Globus pallidus (tissue), 1 donor: ENCODE measurements around the gene HSD17B14.
"Not testable (repeated sequence)": the region's sequence is repeated elsewhere in the genome, so short reads cannot be mapped to it uniquely, and the experiment has no call there.

Experiments
- DNase-seq: peaks from one replicate; pipeline ENCODE4 v3.0.0-alpha.2; 2015; ENCODE audit warnings: low spot score

HSD17B14 gene

DNA sequence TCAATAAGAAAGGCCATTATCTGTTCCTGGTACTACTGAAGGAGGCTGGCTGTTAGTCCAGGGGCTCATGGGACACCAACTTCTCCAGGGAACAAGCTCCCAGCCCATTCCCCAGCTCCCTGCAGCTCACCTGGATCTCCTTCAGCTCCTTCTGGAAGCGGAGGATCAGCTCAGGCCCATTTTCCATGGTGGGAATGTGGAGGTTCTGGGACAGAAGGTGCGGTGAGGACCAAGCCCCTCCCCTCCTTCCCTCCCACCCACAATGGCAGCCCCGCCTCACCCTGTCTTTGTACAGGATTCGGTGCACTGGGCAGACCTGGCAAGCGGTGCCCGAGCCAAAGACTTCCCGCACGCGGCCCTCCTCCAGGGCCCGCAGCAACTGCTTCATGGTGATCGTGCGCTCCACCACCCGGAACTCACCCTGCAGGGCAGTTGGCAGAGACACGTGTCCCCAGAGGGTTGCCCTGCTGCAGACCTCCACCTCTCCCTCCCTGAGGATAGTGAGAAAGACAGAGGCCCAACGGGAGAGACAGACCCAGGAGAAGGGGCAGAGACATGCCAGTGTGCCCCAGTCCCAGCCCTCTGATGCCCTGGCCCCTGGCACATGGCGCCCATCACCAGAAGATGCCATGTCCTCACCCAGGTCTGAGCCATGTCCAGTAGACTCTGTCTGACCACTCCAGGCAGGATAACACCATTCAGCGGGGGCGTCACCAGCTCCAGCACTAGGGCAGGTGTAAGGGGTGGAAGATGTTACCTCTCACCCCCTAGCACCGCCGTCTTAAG, 39.8 kb downstream of the HSD17B14 start:
- DNase-seq: no peak

DNA sequence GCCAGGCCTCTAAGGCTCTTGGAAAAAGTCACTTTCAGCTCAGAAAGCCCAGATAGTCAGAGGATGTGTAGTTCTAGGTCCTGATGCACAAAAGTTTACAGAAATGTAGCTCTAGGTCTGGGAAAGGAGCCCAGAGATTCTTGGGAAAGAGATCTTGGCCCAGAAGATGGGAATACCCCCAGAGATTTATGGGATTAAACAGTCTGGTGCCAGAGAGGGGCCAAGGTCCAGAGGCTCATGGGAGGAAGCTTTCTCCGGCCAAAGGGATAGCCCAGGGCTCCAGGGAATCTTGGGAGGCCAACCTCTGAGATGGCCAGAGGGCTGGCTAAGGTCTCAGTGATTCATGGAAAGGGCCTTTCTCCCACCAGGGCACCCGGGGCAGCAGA, 40.6 kb downstream of the HSD17B14 start:
- DNase-seq: no peak

DNA sequence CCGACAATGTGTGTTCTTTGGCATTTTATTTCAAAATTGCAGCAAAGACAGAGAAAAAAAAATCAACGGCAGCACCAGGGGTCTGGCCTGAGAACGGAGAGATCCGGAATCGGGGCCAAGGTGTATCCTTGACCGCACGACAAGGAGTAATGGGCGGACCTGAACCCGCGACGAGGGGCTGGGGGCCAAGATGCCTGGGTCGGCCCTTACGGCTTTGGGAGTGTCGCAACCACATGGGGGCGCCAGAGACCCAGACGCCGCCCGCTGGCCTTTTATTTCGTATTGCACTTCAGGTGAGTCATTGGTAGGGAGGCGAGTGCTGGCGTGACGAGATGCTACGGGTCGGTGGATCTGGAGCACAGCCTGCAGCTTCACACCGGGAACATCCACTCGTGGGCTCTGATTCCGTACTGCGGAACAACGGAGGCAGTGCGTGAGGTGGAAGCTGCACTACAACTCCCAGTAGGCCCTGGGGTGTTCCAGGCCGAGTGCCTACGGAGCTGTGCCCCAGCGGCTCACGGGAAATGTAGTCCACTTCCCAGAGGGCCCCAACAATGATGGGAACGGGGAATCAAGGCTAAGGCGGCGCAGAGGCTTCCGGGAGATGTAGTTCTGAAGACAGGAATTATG, 41.1 kb downstream of the HSD17B14 start:
- peak; percentile 94 for DNase-seq

DNA sequence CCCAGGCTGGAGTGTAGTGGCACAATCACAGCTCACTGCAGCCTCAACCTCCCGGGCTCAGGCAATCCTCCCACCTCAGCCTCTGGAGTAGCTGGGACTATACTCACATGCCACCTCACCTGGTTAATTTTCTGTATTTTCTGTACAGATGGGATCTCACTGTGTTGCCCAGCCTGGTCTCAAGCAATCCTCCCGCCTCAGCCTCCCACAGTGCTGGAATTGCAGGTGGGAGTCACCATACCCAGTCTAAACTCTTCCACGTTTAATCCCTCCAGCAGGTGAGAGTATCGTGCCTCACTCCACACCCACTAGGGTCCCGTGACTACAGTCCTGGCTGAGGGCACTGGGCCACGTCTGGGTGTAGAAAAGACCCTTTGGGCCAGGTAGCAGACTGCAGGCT, 42.0 kb downstream of the HSD17B14 start:
- DNase-seq: no peak

DNA sequence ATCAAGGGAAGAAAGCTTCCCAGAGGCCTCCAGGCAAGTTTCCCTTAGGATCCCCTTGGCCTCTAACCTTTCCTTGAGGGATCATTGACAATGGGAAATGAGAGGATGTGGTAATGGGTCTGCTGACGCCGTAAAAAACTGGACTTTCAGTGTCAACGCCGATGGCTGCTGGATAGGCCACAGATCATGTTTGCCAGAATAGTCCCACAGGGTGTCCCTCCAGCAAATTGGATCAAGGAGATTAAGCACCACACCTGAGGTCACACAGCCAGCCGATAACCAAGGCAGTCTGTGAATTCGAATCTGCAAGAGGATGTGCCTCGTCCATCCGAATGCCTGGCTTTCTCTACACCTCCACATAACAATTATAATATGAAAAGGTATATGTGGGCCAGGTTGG, 43.0 kb downstream of the HSD17B14 start:
- DNase-seq: no peak

DNA sequence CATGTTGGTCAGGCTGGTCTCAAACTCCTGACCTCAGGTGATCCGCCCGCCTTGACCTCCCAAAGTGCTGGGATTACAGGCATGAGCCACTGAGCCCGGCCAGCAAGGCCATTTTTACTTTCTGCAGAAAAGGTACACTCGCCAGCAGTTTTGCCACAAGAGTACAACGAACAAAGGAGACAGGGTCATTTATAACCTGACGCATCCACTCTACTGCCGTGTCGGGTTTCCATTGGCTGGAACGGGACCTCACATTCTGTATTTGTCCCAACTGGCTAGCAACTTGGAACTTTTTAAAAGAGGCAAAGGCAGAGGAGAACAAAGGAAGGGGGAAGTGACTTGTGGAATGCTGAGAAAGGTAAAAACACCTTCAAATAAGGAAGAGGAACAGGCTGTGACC, 49.0 kb downstream of the HSD17B14 start:
- DNase-seq: not testable (repeated sequence)

DNA sequence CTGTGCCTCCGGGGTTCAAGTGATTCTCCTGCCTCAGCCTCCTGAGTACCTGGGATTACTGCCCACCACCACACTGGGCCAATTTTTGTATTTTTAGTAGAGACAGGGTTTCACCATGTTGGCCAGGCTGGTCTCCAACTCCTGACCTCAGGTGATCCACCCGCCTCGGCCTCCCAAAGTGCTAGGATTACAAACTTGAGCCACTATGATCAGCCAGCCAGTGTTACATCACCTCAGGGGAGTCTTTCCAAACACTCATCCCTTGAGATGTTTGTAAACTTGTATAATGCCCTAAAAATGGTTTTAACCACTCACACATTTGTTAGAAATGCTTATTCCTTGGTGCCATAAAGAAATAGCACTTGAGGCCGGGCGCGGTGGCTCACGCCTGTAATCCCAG, 49.9 kb downstream of the HSD17B14 start:
- DNase-seq: not testable (repeated sequence)

DNA sequence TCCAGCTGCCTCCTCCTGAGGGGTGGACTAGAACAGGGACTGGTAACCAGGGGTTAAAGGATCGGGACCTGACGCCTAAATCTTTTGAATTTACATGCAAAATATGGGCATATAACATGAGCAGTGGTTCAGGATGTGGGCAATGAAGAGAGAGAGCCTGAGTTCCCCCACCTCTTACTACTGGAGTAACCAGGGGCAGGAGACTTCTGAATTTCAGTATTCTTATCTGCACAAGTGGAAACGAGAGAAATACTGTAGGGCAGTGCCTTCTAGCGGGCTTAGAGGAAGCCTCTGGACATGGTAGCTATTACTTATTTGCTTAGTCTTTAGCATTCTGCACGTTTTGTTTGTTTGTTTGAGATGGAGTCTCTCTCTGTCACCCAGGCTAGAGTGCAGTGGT, 51.8 kb downstream of the HSD17B14 start:
- no peak for DNase-seq

DNA sequence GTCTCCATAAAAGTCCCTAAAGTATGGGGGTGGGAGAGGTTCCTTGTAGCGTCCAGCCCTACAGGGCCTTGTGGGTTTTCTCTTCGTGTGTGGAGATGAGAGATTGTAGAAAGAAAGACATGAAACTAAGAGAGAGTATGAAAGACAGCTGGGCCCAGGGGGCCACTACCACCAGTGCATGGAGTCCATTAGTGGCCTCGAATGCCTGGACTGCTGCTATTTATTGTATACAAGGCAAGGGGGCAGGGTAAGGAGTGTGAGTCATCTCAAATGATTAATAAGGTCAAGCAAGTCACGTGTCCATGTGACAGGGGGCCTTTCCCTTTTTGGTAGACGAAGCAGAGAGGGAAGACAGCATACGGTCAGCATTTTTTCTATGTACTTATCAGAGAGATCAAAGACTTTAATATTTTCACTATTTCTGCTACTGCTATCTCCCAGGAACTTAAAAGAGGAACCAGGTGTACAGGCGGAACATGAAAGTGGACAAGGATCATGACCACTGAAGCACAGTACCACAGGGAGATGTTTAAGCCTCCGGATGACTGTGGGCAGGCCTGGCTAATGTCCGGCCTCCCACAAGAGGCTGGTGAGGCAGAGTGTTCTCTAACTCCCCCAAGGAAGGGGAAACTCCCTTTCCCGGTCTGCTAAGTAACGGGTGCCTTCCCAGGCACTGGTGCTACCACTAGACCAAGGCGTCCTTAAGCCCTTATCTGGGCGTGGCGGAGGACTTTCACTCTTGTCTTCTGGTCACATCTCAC, 55.5 kb downstream of the HSD17B14 start:
- no peak for DNase-seq

DNA sequence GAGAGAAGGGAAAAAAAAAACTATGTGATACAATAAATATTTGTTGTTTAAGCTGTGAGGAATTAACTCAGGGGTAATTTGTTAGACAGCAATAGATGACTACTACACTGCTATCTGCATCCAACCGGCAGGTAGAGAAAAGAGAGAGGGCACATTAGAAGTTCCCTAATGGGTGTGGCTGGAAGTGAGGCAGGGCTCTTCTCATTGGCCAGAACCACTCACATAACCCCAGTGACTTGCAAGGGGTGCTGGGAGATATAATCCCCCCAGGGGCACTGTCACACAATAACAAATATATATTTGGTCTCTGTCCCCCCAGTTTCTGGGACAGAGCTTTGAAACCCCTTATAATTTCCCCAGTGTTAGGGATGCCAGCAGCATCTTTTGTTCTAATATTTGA, 56.7 kb downstream of the HSD17B14 start:
- DNase-seq: no peak

DNA sequence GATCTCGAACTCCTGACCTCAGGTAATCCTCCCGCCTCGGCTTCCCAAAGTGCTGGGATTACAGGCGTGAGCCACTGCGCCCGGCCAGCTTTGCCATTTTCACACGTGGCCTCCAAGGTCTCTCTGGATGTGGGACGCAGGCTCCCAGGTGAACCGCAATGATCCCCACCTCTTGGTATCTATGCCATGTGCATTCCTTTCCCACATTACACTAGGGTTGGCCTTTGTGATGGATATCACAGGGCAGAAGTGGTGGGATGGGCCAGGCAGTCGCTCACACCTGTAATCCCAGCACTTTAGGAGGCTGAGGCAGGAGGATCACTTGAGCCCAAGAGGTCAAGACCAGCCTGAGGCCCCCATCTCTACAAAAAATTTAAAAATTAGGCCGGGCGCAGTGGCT, 58.6 kb downstream of the HSD17B14 start:
- no peak for DNase-seq

DNA sequence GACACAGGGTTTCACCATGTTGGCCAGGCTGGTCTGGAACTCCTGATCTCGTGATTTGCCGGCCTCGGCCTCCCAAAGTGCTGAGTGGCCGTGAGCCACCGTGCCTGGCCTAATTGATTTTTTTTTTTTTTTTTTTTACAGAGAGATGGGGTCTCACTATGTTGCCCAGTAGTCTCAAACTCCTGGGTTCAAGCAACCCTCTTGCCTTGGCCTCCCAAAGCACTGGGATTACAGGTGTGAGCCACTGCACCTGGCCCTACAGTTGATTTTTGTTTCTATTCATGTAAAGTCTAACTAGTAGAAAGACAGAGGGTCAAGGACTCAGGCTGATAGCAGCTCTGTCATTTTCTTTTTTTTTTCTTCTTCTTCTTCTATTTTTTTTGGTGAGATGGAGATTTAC, 59.2 kb downstream of the HSD17B14 start:
- DNase-seq: no peak

DNA sequence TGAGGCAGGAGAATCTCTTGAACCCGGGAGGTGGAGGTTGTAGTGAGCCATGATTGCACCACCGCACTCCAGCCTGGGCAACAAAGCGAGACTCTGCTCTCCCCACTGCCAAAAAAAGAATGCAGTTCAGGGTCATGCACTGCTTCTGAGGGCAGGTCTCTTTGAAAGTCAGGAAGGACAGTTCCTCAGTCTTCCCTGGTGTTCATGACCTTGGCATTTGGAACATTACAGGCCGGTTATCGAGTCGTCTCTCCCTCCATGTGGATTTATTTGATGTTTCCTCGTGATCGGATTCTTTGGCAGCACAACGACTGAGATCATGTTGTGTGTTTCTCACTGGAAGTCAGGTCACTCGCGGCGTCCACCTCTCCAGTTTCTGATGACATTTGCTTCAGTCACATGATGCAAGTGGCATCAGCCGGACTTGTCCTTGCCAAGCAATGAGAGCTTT, 63.8 kb downstream of the HSD17B14 start:
- DNase-seq: no peak

DNA sequence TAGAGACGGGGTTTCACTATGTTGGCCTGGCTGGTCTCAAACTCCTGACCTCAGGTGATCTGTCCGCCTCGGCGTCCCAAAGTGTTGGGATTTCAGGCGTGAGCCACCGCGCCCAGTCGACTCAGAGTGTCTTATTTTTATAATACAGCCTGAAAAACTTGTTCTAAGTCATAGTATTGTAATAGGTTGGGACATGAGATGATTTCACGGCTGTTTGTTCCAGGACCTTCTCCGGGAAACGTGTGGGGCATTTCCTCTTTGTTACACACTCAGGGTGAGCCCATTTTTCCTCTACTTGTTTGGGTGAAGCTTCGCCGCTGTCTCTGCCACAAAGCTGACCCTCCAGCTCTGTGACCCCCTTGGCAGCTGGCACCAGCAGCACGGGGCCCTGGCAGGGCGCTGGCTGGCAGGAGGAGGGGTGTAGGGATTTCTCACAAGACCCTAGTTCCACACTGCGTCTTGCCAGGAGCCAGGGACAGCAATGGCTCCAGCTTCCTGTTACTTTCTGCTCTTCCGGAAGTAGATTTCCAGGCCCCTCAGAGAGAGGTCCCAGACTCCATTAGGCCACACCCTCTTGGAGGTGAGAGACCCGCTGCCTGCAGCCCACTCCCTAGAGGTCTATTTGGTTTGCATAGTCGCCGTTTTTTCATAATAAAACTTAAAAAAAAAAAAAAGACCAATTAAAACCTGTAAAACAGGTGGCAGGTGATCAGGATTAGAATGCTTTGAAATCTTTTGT, 65.4 kb downstream of the HSD17B14 start:
- no peak for DNase-seq

DNA sequence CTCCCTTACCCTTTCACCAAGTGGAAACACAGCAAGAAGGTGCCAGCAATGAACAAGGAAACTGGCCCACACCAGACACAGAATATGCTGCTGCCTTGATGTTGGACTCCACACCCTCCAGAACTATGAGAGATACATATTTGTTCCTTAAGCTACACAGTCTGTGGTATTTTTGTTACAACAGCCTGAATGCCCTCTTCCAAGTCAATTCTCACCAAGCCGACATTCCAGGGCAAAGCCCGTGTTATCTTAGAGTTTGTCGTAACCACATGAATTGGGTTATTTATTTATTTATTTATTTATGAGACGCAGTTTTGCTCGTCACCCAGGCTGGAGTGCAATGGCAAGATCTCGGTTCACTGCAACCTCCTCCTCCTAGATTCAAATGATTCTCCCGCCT, 66.0 kb downstream of the HSD17B14 start:
- DNase-seq: no peak

DNA sequence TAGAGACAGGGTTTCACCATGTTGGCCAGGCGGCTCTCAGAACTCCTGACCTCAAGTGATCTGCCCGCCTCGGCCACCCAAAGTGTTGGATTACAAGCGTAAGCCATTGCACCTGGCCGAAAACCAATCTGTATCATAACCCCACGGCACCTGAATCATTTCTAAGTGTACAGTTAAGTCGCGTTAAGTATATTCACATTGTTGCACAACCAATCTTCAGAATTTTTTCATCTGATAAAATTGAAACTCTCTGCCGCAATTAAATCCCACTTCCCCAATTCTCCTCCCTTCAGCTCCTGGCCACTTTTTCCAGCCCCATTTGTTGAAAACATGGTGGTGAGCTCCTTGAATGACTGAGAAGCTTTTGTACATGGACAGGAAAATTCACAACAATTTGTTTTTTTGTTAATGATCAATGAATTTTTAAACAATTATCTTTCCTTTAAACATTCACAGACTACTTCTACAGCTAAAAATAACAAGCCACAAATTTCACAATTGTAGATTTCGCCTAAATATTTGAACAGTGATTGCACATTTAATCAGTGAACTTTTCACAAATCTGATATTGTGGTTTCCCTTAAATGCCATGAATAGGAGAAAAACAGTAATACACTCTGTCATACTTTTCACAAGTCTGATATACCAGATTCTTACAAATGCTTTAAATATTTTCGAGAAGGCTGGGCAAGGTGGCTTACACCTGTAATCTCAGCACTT, 67.1 kb downstream of the HSD17B14 start:
- no peak for DNase-seq

DNA sequence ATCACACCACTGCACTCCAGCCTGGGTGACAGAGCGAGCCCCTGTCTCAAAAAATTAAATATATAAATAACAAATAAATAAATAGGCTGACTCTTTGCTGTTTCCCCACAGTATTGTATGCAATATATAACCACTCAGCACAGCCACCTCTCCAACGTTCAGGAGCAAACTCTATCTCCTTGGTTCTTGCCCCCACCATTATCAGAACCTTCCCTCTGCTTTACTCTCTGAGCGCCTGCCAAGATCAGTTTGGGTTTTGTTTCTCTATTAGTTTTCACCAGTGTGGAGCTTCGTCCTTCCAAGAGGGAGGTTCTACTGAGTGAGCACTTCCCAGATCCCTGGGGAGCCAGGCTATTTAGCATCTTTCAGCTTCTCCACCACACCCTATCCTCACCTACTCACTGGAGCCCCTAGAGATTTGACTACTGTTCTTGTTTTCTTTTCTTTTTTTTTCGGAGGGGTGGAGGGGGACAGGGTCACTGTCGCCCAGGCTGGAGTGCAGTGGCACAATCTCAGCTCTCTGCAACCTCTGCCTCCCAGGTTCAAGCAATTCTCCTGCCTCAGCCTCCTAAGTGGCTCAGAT, 68.0 kb downstream of the HSD17B14 start:
- DNase-seq: not testable (repeated sequence)

DNA sequence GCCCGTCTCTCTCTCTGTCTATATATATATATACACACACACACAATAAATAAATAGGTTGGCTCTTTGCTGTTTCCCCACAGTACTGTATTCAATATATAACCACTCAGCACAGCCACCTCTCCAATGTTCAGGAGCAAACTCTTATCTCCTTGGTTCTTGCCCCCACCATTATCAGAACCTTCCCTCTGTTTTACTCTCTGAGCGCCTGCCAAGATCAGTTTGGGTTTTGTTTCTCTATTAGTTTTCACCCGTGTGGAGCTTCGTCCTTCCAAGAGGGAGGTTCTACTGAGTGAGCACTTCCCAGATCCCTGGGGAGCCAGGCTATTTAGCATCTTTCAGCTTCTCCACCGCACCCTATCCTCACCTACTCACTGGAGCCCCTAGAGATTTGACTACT, 70.5 kb downstream of the HSD17B14 start:
- DNase-seq: not testable (repeated sequence)
